Mammary epithelial cell (primary cell): ENCODE results near the gene ARID3B.

ENCODE experiments used
- CTCF ChIP-seq, 2 donors: IDR thresholded peaks in 1 of 2; conservative IDR thresholded peaks in 1 of 2; 2 replicates each; pipeline ENCODE4 v1.5.1; 2011 to 2012; ENCODE audit warnings: inconsistent platforms in 2 of 2, low read length in 2 of 2, mild to moderate bottlenecking in 2 of 2, control low read depth in 1 of 2, low read depth in 1 of 2; ENCODE audit not compliant: insufficient read depth in 1 of 2; ENCODE audit errors: extremely low read depth in 1 of 2
- EZH2 ChIP-seq: IDR thresholded peaks from 2 replicates; pipeline ENCODE4 v1.6.1; 2012; ENCODE audit warnings: low read length, inconsistent platforms, borderline replicate concordance

- TF ChIP-seq CTCF (conservative IDR thresholded peaks at IDR 0.05 in 1 of 2, IDR thresholded peaks at IDR 0.05 in 1 of 2; ENCODE audit: extremely low read depth in 1 of 2, insufficient read depth in 1 of 2, low read depth in 1 of 2, low read length in 2 of 2), result no peak
- TF ChIP-seq EZH2, result no peak
These were observed 105.5 kb downstream of the ARID3B start for GRCh38 chr15:74646480-74646879.
